ENCODE results near the gene LSM14A. TPM values are rescaled to one million over a fixed set of nuclear protein-coding genes. Genes with fewer than 3 reads are reported as not detected.

LSM14A gene
- total RNA-seq, 1 experiment from 2014 or later: 161 TPM

DNA sequence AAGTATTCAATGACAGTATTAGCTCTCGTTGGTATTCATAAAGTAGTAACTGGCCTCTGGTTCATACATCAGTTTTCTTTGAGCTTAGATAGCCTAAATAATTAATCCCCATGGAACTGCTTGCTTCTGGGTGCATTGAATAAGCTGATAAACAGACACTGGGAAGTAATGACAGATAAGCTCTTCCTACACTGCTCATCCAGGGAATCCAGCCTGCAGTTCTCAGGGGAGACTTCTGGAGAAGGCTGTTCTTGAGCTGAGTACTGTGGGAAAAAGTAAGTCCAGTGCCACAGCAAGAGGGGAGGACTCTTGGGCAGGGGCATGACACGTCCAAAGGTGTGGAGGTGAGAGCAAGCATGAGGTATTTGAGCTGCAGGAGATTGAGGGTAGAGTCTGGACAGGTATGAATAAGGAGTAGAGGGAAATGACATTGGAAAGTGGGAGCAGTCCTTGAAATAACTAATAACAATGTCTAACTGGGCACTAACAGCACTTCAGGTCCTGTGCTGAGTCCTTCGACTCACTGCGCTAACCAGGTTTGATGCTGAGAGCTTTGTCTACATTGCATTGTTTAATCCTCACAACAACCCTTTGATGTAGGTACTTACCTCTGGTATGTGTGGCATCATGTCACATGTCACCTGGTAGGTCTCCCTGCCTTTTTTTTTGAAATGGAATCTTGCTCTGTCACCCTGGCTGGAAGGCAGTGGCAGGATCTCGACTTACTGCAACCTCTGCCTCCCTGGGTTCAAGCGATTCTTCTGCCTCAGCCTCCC, 89.2 kb downstream of the LSM14A start:
- H3K27ac Mint-ChIP-seq: peak overlapping the region; percentile 26; the same call in 1 of the 2 replicates
- ATAC-seq (no peak), DNase-seq (ENCODE audit: low spot score) (no peak)
- H3K4me3 Mint-ChIP-seq: no peak overlapping the region
- ChIA-PET POLR2A (no interaction called here), CTCF (interaction anchor here (1.0 to 1.3 kb wide), 5 partner anchors 9 to 467 kb away, joined by 3 to 5 read pairs (median 4); no protein-coding TSS in a partner anchor)
- no peaks in the 10 kb centered on the region for H3K36me3 Mint-ChIP-seq
- peaks cover 36% of the 10 kb centered on the region for H3K4me1 Mint-ChIP-seq
- TF ChIP-seq JUN (CRISPR knock-in tag; IDR thresholded peaks at IDR 0.05) (no peak), RELA (CRISPR knock-in tag; IDR thresholded peaks at IDR 0.05; ENCODE audit: borderline replicate concordance) (no peak), ATF3 (CRISPR knock-in tag; conservative IDR thresholded peaks at IDR 0.05) (no peak), FOXP4 (CRISPR knock-in tag; IDR thresholded peaks at IDR 0.05) (no peak), SP1 (CRISPR knock-in tag; conservative IDR thresholded peaks at IDR 0.05) (no peak), ELF4 (CRISPR knock-in tag; IDR thresholded peaks at IDR 0.05; ENCODE audit: low read depth) (no peak), ZNF138 (CRISPR knock-in tag; conservative IDR thresholded peaks at IDR 0.05) (no peak), CBFB (CRISPR knock-in tag; IDR thresholded peaks at IDR 0.05; ENCODE audit: low read depth) (no peak), ZNF416 (CRISPR knock-in tag; IDR thresholded peaks at IDR 0.05) (no peak), TEAD1 (CRISPR knock-in tag; IDR thresholded peaks at IDR 0.05) (no peak), ZMAT4 (CRISPR knock-in tag; IDR thresholded peaks at IDR 0.05) (no peak), FOXJ3 (CRISPR knock-in tag; IDR thresholded peaks at IDR 0.05; ENCODE audit: borderline replicate concordance) (no peak), ESRRA (CRISPR knock-in tag; IDR thresholded peaks at IDR 0.05; ENCODE audit: borderline replicate concordance) (no peak), TCF7 (CRISPR knock-in tag; IDR thresholded peaks at IDR 0.05; ENCODE audit: low read depth) (no peak), STAT6 (CRISPR knock-in tag; conservative IDR thresholded peaks at IDR 0.05; ENCODE audit: low read depth) (no peak), MXD4 (CRISPR knock-in tag; IDR thresholded peaks at IDR 0.05; ENCODE audit: borderline replicate concordance) (no peak)
- TF ChIP-seq, protein P1, sequence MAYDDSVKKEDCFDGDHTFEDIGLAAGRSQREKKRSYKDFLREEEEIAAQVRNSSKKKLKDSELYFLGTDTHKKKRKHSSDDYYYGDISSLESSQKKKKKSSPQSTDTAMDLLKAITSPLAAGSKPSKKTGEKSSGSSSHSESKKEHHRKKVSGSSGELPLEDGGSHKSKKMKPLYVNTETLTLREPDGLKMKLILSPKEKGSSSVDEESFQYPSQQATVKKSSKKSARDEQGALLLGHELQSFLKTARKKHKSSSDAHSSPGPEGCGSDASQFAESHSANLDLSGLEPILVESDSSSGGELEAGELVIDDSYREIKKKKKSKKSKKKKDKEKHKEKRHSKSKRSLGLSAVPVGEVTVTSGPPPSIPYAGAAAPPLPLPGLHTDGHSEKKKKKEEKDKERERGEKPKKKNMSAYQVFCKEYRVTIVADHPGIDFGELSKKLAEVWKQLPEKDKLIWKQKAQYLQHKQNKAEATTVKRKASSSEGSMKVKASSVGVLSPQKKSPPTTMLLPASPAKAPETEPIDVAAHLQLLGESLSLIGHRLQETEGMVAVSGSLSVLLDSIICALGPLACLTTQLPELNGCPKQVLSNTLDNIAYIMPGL (CRISPR knock-in tag; IDR thresholded peaks at IDR 0.05): no peak
- TF ChIP-seq, protein P2, sequence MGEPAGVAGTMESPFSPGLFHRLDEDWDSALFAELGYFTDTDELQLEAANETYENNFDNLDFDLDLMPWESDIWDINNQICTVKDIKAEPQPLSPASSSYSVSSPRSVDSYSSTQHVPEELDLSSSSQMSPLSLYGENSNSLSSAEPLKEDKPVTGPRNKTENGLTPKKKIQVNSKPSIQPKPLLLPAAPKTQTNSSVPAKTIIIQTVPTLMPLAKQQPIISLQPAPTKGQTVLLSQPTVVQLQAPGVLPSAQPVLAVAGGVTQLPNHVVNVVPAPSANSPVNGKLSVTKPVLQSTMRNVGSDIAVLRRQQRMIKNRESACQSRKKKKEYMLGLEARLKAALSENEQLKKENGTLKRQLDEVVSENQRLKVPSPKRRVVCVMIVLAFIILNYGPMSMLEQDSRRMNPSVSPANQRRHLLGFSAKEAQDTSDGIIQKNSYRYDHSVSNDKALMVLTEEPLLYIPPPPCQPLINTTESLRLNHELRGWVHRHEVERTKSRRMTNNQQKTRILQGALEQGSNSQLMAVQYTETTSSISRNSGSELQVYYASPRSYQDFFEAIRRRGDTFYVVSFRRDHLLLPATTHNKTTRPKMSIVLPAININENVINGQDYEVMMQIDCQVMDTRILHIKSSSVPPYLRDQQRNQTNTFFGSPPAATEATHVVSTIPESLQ (CRISPR knock-in tag; IDR thresholded peaks at IDR 0.05): no peak
- TF ChIP-seq, protein P3, sequence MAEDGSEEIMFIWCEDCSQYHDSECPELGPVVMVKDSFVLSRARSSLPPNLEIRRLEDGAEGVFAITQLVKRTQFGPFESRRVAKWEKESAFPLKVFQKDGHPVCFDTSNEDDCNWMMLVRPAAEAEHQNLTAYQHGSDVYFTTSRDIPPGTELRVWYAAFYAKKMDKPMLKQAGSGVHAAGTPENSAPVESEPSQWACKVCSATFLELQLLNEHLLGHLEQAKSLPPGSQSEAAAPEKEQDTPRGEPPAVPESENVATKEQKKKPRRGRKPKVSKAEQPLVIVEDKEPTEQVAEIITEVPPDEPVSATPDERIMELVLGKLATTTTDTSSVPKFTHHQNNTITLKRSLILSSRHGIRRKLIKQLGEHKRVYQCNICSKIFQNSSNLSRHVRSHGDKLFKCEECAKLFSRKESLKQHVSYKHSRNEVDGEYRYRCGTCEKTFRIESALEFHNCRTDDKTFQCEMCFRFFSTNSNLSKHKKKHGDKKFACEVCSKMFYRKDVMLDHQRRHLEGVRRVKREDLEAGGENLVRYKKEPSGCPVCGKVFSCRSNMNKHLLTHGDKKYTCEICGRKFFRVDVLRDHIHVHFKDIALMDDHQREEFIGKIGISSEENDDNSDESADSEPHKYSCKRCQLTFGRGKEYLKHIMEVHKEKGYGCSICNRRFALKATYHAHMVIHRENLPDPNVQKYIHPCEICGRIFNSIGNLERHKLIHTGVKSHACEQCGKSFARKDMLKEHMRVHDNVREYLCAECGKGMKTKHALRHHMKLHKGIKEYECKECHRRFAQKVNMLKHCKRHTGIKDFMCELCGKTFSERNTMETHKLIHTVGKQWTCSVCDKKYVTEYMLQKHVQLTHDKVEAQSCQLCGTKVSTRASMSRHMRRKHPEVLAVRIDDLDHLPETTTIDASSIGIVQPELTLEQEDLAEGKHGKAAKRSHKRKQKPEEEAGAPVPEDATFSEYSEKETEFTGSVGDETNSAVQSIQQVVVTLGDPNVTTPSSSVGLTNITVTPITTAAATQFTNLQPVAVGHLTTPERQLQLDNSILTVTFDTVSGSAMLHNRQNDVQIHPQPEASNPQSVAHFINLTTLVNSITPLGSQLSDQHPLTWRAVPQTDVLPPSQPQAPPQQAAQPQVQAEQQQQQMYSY (CRISPR knock-in tag; IDR thresholded peaks at IDR 0.05): no peak
- no peaks in the 10 kb centered on the region for H3K9me3 Mint-ChIP-seq
- no peaks in the 10 kb centered on the region for H3K27me3 Mint-ChIP-seq (ENCODE audit: low read depth)
